HG02798 (cell line): ENCODE data around the gene CTNNBIP1.
A peak's percentile ranks its signal among the peaks of the same experiment; 100 is the strongest.

Experiments used
- ATAC-seq: cut with Tn5 transposase; IDR thresholded peaks from one replicate; pipeline ENCODE4 v1.9.1; 2021; ENCODE audit warnings: mild to moderate bottlenecking; ENCODE audit not compliant: unreplicated experiment, poor library complexity

CTNNBIP1 gene

DNA sequence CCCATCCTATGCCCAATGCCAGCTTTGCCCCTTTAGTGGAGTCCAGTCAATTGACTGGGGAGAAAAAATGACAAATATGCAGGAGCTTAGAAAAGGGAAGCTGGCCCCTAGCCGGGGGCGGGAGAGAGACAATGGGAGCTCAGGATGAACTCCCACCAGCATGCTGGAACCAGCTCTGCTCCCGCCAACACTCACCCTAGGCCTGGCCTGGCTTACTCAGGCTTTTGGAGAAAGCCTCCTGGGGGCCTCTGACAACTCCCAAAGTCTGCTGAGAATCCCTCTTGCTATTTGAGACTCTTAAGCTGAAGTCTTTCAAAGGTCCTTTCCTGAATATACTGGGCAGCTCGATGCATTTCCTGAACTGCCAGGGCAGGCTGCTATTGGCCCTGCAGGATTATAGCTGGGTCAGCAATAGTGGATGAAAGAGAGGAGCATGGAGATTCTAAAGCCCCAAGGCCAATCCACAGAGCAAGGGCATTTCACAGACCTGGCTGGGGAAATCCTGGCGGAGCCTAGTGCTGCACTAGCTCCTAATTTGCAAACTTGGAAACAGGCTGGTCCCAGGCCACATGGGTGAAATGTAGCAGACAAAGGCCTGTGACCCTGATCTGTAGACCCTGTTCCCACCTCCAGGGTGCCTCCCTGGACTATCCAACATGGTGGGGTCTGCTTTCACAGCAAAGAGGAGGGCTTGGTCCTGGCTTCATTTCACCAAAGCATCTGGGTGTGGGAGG is 50.6 kb downstream of the CTNNBIP1 start:
- ATAC-seq = no peak

DNA sequence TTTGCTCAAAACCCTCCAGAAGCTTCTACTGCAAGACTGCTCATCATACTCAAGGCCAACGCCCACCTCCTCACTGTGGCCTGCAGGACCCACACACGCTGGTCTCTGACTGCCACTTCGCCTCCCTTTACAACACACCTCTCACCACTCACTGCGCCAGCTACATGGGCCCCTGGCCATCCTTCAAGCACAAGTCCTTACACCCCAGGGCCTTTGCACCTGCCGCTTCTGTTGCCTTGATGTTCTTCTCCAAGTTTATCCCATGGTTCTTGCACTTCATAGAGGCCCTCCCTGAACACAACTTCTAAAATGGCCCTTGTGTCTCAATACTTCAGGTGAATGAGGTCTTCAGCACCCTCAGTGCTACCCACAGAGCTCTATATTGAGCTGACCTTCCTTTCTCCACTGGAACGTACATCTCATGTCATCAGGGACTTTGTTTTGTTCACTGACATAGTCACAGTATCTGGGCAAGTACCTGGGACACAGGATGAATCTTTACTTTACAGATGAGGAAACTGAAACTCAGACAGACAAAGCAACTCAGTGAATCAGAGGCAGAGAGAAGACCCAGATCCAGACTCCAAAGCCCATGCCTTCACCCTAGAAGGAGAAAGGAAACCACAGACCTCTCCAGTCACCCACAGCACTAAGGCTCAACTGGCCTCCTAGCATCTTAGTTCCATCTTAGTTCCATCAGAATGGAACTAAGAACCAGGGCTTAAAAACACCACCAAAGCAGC is 51.6 kb downstream of the CTNNBIP1 start:
- no peak for ATAC-seq

DNA sequence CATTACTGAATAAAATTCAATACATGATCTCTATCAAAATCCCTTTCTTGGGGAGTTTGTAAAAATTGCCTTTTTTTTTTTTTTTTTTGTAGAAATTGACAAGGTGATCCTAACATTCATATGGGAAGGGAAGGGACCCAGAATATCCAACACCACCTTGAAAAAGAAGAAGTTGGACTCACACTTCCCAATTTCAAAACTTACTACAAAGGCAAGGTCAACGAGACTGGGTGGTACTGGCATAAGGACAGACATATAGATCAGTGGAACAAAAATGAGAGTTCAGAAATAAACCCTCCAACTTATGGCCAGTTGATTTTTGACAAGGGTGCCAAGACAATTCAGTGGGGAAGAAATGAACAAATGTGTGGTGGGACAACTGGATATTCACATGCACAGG is 54.9 kb downstream of the CTNNBIP1 start:
- ATAC-seq = no peak

DNA sequence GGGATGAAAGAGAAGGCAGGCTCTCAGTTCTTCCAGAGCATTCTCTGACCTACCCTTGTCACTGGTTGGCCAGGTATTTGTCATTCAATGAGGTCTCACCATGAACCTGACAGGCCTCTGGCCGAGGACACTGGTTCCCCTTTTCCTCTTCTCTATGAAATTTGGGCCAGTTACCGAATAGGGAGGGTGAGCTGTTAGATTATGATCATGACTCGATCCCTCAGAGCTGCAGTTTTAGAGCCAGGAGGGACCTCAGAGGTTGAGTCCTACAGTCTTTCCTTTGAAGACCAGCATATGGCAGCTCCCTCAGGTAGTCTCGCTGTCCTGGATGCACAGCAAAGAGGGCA is 56.8 kb downstream of the CTNNBIP1 start:
- ATAC-seq = no peak

DNA sequence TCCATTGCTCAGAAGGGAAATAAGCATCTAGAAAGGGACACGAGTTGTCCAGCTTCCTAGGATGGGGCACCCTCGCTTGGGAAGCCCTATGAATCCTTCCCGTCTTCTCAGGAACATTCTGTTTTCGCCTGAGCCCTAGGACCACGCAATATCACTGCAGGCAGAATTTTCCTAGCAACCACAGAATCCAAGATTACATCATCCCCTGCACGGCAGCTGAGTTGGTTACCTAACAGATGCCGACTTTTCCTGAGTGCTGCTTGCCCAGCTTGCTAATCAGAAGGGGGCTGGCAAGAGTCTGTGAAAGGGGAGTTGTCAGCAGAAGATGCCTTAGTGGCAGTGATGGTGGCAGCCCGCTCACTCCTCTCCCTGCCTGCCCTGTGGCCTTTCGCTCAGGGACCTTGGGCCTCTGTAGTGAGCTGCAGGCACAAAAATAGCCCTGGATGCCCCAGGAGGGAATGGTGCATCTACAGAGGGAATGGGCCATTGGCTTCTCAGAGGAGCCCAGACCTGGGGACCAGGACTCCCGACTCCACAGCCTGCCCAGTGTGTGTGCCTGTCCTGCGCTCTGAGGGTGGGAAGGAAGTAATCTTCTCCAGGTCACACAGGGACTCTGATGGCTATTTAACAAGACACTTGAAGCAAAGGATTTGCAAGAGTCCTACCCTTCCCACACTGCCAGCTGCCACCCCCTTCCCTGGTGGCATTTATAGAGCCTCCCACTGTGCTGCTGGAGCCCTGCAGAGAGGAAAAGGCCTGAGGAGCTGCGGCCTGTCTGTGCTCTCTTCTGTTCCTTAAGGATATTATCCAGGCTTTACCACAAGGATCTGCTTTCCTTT is 57.4 kb downstream of the CTNNBIP1 start:
- no peak for ATAC-seq

DNA sequence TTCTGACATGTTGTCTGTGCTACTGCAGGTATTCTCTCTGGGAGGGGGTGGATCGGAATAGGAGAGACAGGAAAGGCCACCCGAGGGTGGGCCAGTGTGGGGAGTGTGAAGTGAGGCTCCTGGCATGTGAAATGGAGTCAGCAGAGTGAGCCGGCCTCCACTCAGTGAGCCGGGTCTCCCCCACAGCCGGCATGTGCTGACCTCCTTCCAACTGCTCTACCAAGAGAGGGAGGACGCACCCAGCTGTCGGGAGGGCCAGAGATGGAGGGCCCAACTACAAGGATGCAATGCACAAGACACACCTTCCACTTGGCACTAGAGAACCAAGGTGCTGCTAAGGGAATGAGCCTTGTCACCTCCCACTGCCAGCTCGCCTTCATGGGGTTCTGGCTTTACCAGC is 58.1 kb downstream of the CTNNBIP1 start:
- ATAC-seq = no peak

DNA sequence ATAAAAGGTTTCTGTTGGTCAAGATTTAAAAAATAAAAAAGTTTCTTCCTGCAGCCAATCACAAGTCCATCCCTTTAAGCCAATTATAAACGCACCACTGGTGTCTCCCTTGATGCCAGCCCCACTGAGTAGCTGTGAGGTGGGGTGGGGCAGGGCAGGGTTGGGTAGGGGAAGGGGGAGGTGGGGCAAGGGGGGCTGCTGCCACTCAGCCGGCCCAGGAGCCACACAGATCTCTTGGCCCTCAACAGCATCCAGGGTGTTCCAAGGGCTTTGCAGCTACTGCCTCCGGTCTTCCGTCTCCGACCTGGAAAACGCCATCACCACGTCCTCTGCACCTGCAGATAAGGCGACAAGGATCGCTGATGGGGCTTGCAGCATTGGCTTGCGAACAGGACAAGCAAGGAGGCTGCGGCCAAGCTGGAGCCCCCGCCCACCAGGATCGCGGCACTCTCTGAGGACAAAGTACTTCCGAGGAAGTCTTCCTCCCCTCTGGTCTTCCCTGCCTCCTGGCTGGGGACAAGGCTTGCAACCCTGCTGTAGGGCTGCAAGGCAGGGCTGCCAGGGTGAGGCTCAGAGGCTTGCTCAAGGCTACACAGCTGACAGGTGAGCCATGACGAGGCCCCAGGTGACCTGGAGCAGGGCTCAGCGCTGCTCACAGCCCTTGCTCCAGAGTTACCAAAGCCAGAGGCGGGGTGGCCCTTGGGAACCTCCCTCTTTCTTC is 59.5 kb downstream of the CTNNBIP1 start:
- no peak for ATAC-seq

DNA sequence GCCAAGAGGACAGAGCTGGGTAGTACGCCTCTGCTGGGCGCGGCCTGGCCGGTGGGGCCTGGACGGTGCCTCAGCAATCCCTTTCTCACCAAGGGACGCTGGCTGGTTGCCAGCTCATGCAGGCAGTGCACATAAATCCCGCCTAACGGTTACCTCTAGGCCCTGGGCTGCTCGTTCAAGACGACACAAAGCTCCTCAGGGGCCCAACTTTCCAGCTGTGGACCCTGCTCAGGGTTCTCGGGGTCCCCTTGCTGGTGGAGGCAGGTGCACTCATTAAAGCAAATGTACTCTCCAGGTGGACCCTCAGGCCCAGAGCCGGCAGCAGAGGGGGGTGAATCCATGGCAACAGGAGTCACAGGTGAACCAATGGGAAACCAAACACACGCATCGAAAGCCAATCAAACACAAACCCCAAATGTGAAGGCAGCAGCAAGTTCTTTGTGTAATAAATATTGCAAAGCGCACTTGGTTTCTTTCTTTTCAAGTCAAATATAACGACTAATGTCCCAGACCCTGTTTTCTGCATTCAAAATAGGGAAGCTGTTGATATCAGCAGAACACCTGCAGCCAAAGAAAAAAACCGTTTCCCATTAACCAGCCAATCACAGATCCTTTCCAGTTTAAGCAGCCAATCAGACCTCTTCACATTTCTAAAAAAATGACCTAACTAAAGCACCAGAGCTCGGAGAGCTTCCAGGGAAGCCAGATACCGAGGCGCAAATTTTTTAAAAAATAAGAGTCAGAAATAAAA is 60.2 kb downstream of the CTNNBIP1 start:
- ATAC-seq = peak; percentile 55

DNA sequence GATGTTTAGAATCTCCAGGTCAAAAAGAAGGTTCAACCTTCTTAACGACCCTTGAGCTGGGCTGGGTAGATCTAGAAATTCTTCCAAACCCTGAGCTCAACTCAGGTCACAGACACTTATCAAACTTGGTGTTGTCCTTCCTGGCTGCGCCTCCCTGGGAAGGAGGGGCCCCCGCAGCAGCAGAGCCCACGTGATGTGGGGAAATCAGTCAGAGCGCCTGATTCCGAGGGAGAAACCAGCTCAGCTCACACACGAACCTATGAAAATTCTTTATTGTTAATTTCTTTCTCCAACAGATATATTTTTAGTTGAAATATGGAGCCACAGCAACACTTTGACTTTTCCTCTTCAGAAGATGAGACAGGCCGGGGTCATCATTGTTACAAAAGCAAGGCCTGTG is 62.0 kb downstream of the CTNNBIP1 start:
- no peak for ATAC-seq

DNA sequence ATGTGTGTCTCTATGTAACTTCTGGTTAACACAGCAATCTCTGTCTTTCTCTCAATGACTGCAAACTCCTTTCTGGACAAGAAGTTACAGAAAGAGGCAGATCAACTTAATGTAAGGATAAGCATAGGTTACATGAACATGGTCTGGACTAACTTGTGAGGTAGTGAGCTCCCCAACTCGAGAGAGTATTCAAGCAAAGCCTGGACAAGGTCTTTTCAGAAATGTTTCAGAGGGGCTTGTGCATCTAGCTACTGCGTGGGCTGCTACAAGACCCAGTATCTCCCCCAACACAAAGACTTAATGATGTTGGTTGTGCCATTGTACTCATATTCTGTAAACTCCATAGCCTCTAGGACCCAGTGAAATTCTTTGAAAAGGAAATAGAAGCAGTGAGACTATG is 62.8 kb downstream of the CTNNBIP1 start:
- ATAC-seq = no peak

DNA sequence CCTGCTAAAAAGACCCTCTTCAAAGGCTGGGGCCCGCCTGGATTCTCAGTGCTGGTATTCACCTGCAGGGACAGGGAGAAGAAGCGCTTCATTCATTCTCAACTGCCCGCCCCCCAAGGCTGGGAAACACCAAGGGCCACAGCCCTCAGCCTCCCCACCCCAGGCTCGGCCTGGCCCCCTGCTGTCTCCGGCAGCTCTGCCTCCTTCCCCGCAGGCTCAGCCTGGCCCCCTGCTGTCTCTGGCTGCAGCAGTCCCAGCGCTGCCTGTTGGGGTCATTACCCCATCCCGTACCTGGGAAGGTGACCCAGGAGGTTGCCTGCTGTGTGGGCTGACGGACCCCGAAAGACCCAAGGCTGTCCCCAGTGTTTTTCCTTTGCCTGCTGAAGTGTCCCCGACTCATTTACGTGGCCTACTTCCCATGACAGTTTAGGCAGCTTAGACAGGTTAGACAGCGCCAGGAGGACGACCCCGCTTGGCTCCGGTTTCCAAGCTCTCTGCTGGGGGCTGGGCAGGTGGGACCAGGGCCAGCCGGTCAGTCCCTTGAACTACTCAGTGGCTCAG is 63.4 kb downstream of the CTNNBIP1 start:
- ATAC-seq = no peak

DNA sequence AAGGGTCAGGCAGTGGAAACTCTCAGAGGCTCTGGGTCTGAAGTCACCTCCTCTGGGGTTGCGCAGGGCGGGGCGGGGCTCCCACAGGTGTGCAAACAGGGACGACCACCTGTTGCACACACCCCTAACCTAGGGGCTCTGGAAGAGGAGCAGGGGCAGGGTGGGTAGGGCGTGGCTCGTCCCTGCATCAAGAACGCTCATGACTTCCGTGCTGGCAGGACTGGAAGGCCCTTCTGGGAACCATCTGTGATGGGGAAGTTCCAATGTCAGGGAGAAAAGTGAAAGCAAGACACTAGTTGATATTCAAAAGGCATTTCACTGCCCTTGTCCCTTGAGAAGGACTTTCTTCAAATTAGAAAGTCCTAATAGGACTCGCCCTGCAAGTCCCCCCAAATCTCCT is 64.2 kb downstream of the CTNNBIP1 start:
- no peak for ATAC-seq

DNA sequence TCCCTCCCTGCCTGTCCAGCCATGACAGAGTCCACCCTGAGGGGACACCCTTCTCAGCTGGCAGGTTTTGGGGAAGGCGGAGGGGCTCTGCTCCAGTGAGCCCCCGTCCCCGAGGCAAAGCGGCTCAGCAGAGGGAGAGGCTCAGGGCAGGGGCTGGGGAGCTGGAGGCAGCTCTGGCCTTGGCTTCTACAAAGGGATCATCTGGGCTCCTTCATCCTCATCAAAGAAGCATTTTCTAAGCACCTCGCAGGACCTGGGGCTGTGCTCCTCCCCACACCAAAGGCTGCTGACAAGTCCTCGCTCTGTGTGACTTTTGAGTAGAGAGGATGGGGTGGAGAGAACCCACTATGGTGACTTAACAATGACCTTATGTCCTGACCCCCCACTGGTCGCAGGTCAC is 65.3 kb downstream of the CTNNBIP1 start:
- ATAC-seq = no peak

DNA sequence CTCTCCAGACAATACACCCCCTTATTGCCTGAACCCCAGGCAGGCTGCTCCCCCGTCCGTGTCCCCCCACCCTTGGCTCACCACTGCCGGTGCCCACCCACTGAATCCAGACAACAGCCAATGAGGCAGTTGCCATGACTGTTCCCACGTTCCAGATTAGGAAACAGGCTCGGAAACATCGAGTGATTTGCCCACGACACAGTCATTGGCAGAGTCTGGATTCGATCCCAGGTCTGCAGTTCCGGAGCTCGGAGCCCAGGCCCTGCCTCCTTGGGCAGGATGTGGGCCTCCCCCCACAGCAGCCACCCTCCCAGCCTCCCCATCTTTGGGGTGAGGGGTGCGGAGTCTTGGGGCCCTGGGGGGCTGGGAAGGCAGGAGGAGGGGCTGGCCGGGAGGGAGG is 66.0 kb downstream of the CTNNBIP1 start:
- ATAC-seq = no peak

DNA sequence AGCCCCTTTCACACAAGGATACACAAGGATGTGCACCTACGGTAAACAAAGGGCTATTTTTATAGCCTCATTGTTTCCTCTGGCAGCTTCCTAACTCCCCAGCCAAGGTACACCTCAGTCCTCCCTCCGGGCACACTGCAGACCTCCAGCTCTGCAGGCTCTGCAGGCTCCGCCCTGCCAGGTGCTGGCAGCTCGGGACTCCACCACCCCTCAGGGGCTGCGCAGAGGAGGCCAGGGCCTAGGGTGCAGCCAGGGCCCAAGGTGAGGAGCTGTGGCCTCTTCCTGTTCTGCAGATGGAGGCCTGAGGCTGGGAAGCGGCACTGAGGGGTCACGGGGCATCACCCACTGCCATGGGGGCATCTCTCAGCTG is 66.5 kb downstream of the CTNNBIP1 start:
- ATAC-seq = no peak

DNA sequence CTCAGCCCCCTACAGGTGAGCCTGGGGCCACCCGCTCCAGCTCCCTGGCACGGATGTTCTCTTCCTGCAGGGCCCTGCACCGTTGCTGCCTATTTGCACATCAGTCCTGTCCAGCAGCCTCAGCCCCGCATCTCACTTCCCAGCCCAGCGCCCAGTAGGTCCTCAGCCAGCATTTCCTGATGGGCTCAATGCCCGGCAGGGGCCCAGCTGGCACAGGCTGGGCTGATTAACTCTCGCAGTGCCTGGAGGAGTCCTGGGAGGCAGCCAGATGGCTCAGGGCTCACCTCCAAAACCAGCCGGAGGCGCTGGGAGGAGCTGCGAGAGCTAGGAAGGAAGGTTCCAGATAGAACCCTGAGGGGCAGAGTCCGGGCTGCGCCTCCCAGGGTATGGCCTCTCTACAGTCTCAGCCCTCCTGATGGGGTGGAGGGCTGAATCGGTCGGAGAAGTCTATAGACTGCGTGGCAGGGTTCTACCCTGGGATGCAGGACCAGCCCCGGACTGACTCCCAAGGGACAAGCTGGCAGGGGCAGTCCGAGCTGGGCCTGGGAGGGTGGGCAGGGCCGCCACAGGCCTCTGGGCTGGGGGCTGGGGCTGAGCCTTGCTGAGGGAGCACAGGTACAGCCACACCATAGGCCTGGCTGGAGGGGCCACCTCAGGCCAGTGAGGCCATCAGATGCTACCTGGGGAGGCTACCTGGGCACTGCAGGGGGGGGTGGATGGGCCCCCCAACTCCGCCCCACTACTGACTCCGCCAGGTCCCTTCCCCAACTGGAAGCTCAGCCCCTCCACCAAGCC is 67.1 kb downstream of the CTNNBIP1 start:
- no peak for ATAC-seq

DNA sequence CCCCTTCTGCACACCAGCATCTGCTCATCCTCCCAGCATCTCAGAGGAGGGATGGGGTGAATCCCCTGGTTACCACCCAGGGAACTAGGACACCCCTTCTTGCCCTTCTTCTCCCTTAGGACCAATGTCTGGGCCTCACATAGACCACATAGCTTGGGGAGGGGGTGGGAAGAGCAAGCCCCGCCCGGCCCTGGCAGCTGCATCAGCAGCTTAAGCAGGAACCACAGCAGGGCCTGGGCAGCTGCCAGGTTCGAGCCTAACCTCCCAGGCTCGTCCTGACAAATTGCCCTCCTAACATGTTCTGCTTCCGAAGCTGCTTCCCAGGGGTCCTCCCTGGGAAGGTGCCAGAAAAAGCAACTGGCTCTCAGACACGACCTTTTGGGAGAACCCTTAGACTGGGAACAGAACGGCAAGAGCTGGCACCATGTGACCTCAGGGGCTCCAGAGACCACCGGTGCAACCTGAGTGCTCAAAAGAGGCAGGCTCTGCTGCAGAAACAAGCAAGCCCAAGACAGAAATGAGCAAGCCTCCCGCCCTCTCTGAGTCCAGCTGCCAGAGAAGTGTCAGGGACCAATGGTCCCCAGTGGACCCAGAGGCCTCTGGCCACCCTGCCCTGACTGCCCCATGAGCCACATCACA is 67.9 kb downstream of the CTNNBIP1 start:
- no peak for ATAC-seq

DNA sequence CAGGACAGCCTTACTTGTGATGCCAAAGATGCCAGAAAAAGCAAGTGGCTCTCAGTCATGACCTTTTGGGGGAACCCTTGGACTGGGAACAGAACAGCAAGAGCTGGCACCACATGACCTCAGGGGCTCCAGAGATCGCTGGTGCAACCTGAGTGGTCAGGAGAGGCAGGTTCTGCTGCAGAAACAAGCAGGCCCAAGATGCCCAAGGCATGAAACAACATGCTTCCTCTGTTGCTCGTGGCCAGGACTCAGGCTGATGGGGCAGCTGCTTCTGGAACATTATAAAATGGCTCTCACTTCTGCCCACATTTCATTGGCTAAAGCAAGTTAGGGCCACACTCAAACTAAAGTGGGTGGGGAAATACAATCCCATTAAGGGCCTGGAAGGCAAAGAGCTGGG is 68.6 kb downstream of the CTNNBIP1 start:
- no peak for ATAC-seq
